HepG2 (cell line): ENCODE measurements around the gene LYRM4. TPM values are rescaled to one million over a fixed set of nuclear protein-coding genes. Genes with fewer than 3 reads are reported as not detected.

Experiments
- HINFP ChIP-seq: sonication (generic); formaldehyde crosslinking; IDR thresholded peaks from 2 replicates; pipeline ENCODE4 v1.4.0; 2020; ENCODE audit warnings: low read depth, mild to moderate bottlenecking, missing genetic modification reagents
- KAT8 ChIP-seq: IDR thresholded peaks from 2 replicates; pipeline ENCODE4 v1.6.1; 2016; ENCODE audit warnings: missing genetic modification reagents, missing compliant biosample characterization
- NFYC ChIP-seq: IDR thresholded peaks from 2 replicates; pipeline ENCODE4 v1.6.1; 2016; ENCODE audit warnings: missing genetic modification reagents, missing compliant biosample characterization
- SETDB1 ChIP-seq: sonication (generic); formaldehyde crosslinking; IDR thresholded peaks from 2 replicates; pipeline ENCODE4 v1.5.1; 2020; ENCODE audit warnings: missing genetic modification reagents, mild to moderate bottlenecking, borderline replicate concordance
- ZFP90 ChIP-seq: sonication (generic); formaldehyde crosslinking; IDR thresholded peaks from 2 replicates; pipeline ENCODE4 v1.8.0; 2022; ENCODE audit warnings: missing genetic modification reagents, mild to moderate bottlenecking, inconsistent platforms, borderline replicate concordance
- ZNF33A ChIP-seq: sonication (generic); formaldehyde crosslinking; IDR thresholded peaks from 2 replicates; pipeline ENCODE4 v1.5.1; 2020; ENCODE audit warnings: missing genetic modification reagents, mild to moderate bottlenecking, moderate library complexity, borderline replicate concordance
- ZNF501 ChIP-seq: sonication (generic); formaldehyde crosslinking; IDR thresholded peaks from 2 replicates; pipeline ENCODE4 v1.5.1; 2020; ENCODE audit warnings: mild to moderate bottlenecking, moderate library complexity, missing genetic modification reagents
- ZNF646 ChIP-seq: sonication (generic); formaldehyde crosslinking; IDR thresholded peaks from 2 replicates; pipeline ENCODE4 v1.9.0; 2021; ENCODE audit warnings: mild to moderate bottlenecking, missing genetic modification reagents
- ZNF687 ChIP-seq: sonication (generic); formaldehyde crosslinking; IDR thresholded peaks from 2 replicates; pipeline ENCODE4 v1.5.1; 2020; ENCODE audit warnings: mild to moderate bottlenecking, missing genetic modification reagents, moderate library complexity
- ZNF775 ChIP-seq: sonication (generic); formaldehyde crosslinking; IDR thresholded peaks from 2 replicates; pipeline ENCODE4 v1.4.0; 2020; ENCODE audit warnings: missing genetic modification reagents, mild to moderate bottlenecking, moderate library complexity, borderline replicate concordance
- polyA plus RNA-seq, 8 experiments: library from polyadenylated mRNA; depleted of rRNA in 3 of 8; stranded (reverse) in 7 of 8; unstranded in 1 of 8; fragments of >200 nt; fragmentation: Illumina TruSeq in 4 of 8; extraction: Trizol in 4 of 8; gene quantifications; 2 replicates each; pipeline versions ENCODE4 v1.2.1 to v1.2.3, GENCODE V29; 2011 to 2016; ENCODE audit warnings: low read depth in 4 of 8, missing spikeins in 1 of 8, mixed read lengths in 1 of 8; ENCODE audit not compliant: insufficient read depth in 1 of 8
- total RNA-seq, 5 experiments: library from RNA; depleted of rRNA; stranded (reverse); fragments of >200 nt; fragmentation: Illumina TruSeq; extraction: Trizol; gene quantifications; 2 replicates each; pipeline ENCODE4 v1.2.3, GENCODE V29; 2016; ENCODE audit warnings: low read depth in 1 of 5
- TF ChIP-seq, protein P1 (sequence below), 2 experiments: sonication (generic) in 1 of 2; formaldehyde crosslinking in 1 of 2; IDR thresholded peaks; 2 replicates each; pipeline versions ENCODE4 v1.4.0 to v1.6.1; 2018 to 2020; ENCODE audit warnings: missing genetic modification reagents in 2 of 2, borderline replicate concordance in 1 of 2, low read depth in 1 of 2, mild to moderate bottlenecking in 1 of 2, missing biosample characterization in 1 of 2

The LYRM4 gene
- total and polyA plus RNA-seq, 2 of the 13 experiments (the other 11 are each of a cell fraction or from before 2014, with no cell fraction given): 64.6 to 67.5 TPM

- TF ChIP-seq ZNF687 (CRISPR knock-in tag) (peak; percentile 36; the same call in 1 of the 2 replicates), ZNF33A (CRISPR knock-in tag) (no peak), HINFP (CRISPR knock-in tag) (no peak), ZNF646 (CRISPR knock-in tag) (no peak), KAT8 (CRISPR knock-in tag) (no peak), ZNF501 (0 out of 2 replicates have a peak, but pooled peaks have one; percentile 15), SETDB1 (no peak), ZFP90 (CRISPR knock-in tag) (0 out of 2 replicates have a peak, but pooled peaks have one; percentile 18), NFYC (CRISPR knock-in tag) (no peak), ZNF775 (CRISPR knock-in tag) (no peak)
- TF ChIP-seq, protein P1, sequence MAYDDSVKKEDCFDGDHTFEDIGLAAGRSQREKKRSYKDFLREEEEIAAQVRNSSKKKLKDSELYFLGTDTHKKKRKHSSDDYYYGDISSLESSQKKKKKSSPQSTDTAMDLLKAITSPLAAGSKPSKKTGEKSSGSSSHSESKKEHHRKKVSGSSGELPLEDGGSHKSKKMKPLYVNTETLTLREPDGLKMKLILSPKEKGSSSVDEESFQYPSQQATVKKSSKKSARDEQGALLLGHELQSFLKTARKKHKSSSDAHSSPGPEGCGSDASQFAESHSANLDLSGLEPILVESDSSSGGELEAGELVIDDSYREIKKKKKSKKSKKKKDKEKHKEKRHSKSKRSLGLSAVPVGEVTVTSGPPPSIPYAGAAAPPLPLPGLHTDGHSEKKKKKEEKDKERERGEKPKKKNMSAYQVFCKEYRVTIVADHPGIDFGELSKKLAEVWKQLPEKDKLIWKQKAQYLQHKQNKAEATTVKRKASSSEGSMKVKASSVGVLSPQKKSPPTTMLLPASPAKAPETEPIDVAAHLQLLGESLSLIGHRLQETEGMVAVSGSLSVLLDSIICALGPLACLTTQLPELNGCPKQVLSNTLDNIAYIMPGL (CRISPR knock-in tag; IDR thresholded peaks at IDR 0.05; ENCODE audit: borderline replicate concordance in 1 of 2, low read depth in 1 of 2): no peak
These were observed 120.7 kb downstream of the LYRM4 start (continued) for GRCh38 chr6:5139828-5140771.
